Esophagus squamous epithelium (tissue), 5 donors: ENCODE results near the gene DRD3. TPM values are rescaled to one million over a fixed set of nuclear protein-coding genes. Genes with fewer than 3 reads are reported as not detected.

Experiments used
- DNase-seq: peaks from one replicate; lab custom pipeline; 2025; lab: John Stamatoyannopoulos, UW
- H3K27ac ChIP-seq, 4 donors: fragments of 200-600 bp; sonication (generic); one replicate each; pipeline ENCODE4 v1.5.1; 2016 to 2019; ENCODE audit warnings: mild to moderate bottlenecking in 1 of 4
- H3K27me3 ChIP-seq, 4 donors: fragments of 200-600 bp; sonication (generic); 1 replicate in 3 of 4; 2 replicates in 1 of 4; pipeline versions ENCODE4 v1.5.1 to v1.6.0; 2017 to 2021; ENCODE audit warnings: antibody characterized with exemption in 1 of 4
- H3K36me3 ChIP-seq, 3 donors: fragments of 200-600 bp; sonication (generic); one replicate each; pipeline ENCODE4 v1.5.1; 2016 to 2019
- H3K4me1 ChIP-seq, 3 donors: fragments of 200-600 bp; sonication (generic); one replicate each; pipeline ENCODE4 v1.5.1; 2017 to 2019
- H3K4me3 ChIP-seq, 4 donors: fragments of 200-600 bp; sonication (generic); 1 replicate in 3 of 4; 2 replicates in 1 of 4; pipeline ENCODE4 v1.5.1; 2016 to 2019; ENCODE audit warnings: mild to moderate bottlenecking in 2 of 4, moderate library complexity in 1 of 4
- H3K9me3 ChIP-seq, 3 donors: fragments of 200-600 bp; sonication (generic); one replicate each; pipeline ENCODE4 v1.5.1; 2016 to 2019
- CTCF ChIP-seq, 6 experiments: fragments of 450-650 bp in 4 of 6; fragments of 200-600 bp in 2 of 6; sonication (generic) in 2 of 6; IDR thresholded peaks; one replicate each; pipeline ENCODE4 v1.5.1; 2016 to 2019; ENCODE audit warnings: antibody characterized with exemption in 6 of 6, mild to moderate bottlenecking in 4 of 6, moderate library complexity in 4 of 6
- POLR2A ChIP-seq, 4 donors: fragments of 450-650 bp; IDR thresholded peaks; one replicate each; pipeline ENCODE4 v1.6.1; 2017; ENCODE audit warnings: antibody characterized with exemption in 4 of 4, mild to moderate bottlenecking in 4 of 4, moderate library complexity in 3 of 4
- WGBS, 2 donors: methylation state at CpG; one replicate each; pipeline ENCODE4 v1.1.5; 2018; 5-methylcytosine and 5-hydroxymethylcytosine counted together
- intact Hi-C: fragments of 100-400 bp; cut with DNase I; formaldehyde crosslinking; loops from one replicate; pipeline ENCODE4 v1.15.0; 2022
- total RNA-seq, 4 donors: library from RNA; depleted of rRNA; stranded (reverse); fragments of >200 nt; gene quantifications; one replicate each; pipeline ENCODE4 v1.1.0, GENCODE V29; 2016
- donor health status: DM: yes; HTN: yes; CAD: no.

DRD3 gene
- total RNA-seq, 4 donors from 2014 or later, result not detected

GRCh38 chr3:114212646-114213045 is 33.8 kb upstream of the DRD3 start:
- 50 to 69% methylated on average over 2 to 4 of the region's 4 CpGs for WGBS, 2 donors
- H3K4me3 ChIP-seq, result no peak overlapping the region
- H3K27me3 ChIP-seq, result peaks cover 0 to 8% (median 0%) of the 10 kb centered on the region in 4 donors
- DNase-seq, result no peak
- H3K4me1 ChIP-seq, result peaks cover 0 to 15% (median 0%) of the 10 kb centered on the region in 3 donors
- H3K36me3 ChIP-seq, result no peaks in the 10 kb centered on the region
- no peaks in the 10 kb centered on the region for H3K9me3 ChIP-seq
- H3K27ac ChIP-seq, result no peak overlapping the region
- intact Hi-C loops, result no loop called here
- TF ChIP-seq POLR2A (IDR thresholded peaks at IDR 0.05) (no peak), CTCF (IDR thresholded peaks at IDR 0.05) (no peak)

GRCh38 chr3:114207768-114208167 is 28.9 kb upstream of the DRD3 start:
- H3K4me1 ChIP-seq, result no peaks in the 10 kb centered on the region
- intact Hi-C loops, result no loop called here
- peaks cover 0 to 8% (median 0%) of the 10 kb centered on the region in 4 donors for H3K27me3 ChIP-seq
- WGBS, 2 donors, result 69 to 72% methylated on average over 4 of the region's 4 CpGs
- no peak for TF ChIP-seq CTCF (IDR thresholded peaks at IDR 0.05)
- TF ChIP-seq POLR2A (IDR thresholded peaks at IDR 0.05), result no peak
- H3K4me3 ChIP-seq, result no peak overlapping the region
- H3K9me3 ChIP-seq, result no peaks in the 10 kb centered on the region
- no peaks in the 10 kb centered on the region for H3K36me3 ChIP-seq
- no peak overlapping the region for H3K27ac ChIP-seq
- DNase-seq, result no peak

GRCh38 chr3:114206342-114206741 is 27.5 kb upstream of the DRD3 start:
- DNase-seq, result no peak
- peaks cover 0 to 8% (median 0%) of the 10 kb centered on the region in 4 donors for H3K27me3 ChIP-seq
- no peaks in the 10 kb centered on the region for H3K9me3 ChIP-seq
- no peaks in the 10 kb centered on the region for H3K36me3 ChIP-seq
- no peaks in the 10 kb centered on the region for H3K4me1 ChIP-seq
- whole genome bisulfite sequencing, 2 donors, result 74 to 83% methylated on average over 3 of the region's 3 CpGs
- H3K27ac ChIP-seq, result no peak overlapping the region
- TF ChIP-seq POLR2A (IDR thresholded peaks at IDR 0.05) (no peak), CTCF (IDR thresholded peaks at IDR 0.05) (no peak)
- H3K4me3 ChIP-seq, result no peak overlapping the region
- intact Hi-C loops, result no loop called here

- Histone ChIP-seq H3K36me3 (no peaks in the 10 kb centered on the region), H3K27me3 (peaks cover 0 to 8% (median 0%) of the 10 kb centered on the region in 4 donors), H3K27ac (no peak overlapping the region), H3K4me3 (no peak overlapping the region), H3K9me3 (no peaks in the 10 kb centered on the region), H3K4me1 (no peaks in the 10 kb centered on the region)
- no peak for DNase-seq
- WGBS, 2 donors, result 55% methylated on average over 2 of the region's 2 CpGs
- TF ChIP-seq POLR2A (IDR thresholded peaks at IDR 0.05) (no peak), CTCF (IDR thresholded peaks at IDR 0.05) (no peak)
- intact Hi-C loops, result no loop called here
Observed at GRCh38 chr3:114205541-114205940, 26.7 kb upstream of the DRD3 start.

GRCh38 chr3:114194750-114195149 is 15.9 kb upstream of the DRD3 start:
- no peaks in the 10 kb centered on the region for H3K36me3 ChIP-seq
- no peaks in the 10 kb centered on the region for H3K27me3 ChIP-seq
- WGBS, 2 donors, result 22 to 31% methylated on average over 1 of the region's 1 CpG
- H3K27ac ChIP-seq, result no peak overlapping the region
- TF ChIP-seq CTCF (IDR thresholded peaks at IDR 0.05), result no peak
- TF ChIP-seq POLR2A (IDR thresholded peaks at IDR 0.05), result no peak
- H3K9me3 ChIP-seq, result no peaks in the 10 kb centered on the region
- no peaks in the 10 kb centered on the region for H3K4me1 ChIP-seq
- intact Hi-C loops, result no loop called here
- no peak for DNase-seq
- no peak overlapping the region for H3K4me3 ChIP-seq
